ENCODE data around the gene PTH1R. TPM values are rescaled to one million over a fixed set of nuclear protein-coding genes. Genes with fewer than 3 reads are reported as not detected.

PTH1R gene
- total RNA-seq, 1 experiment from 2014 or later, result 0.32 TPM

DNA sequence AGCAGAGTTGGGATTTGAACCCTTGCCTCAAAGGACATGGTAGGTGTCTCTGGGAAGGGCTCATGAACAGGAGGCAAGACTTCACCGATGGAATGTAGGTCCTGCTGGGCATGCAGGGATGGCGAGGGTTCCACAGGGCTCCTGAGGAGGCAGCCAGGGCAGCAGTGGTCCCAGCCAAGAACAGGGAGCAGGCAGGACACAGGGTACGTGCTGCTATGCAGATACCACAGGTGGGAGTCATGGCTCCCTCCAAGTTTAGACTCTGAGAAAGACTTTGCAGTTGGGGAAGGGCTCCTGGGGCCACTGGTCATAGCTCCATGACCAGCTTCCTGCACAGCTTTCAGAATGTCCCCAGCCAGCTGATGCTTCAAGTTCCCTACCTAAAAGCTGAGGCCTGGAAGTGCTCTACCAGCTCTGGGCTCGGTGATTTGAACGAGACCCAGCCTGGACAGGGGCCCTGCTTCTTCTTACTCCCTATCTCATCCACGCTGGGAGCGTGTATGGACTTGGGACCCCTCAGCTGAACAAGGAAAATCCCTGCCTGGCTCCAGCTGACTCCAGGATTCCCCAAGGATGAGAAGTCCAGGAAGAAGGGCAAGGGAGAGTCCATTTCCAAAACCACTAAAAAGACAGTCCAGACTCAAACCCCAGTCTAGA lies 15.0 kb upstream of the PTH1R start:
- no TSS peak for BruUV-seq (replicated peaks)
- H3K4me1 ChIP-seq (ENCODE audit: control insufficient read depth in 1 of 2, insufficient read depth in 2 of 2, low read length in 2 of 2), result no peaks in the 10 kb centered on the region
- H3K9ac ChIP-seq (ENCODE audit: low read length), result no peak overlapping the region
- ChIA-PET RAD21 (ENCODE audit: low non-redundant PET in 1 of 2, low total read pairs in 2 of 2, uncharacterized antibody in 2 of 2, unreplicated experiment in 2 of 2) (no interaction called here), POLR2A (no interaction called here), CTCF (interaction anchor here (1.1 kb wide), 1 partner anchor 32 kb away, joined by 3 read pairs; no protein-coding TSS in a partner anchor)
- no peak overlapping the region for H2AFZ ChIP-seq (ENCODE audit: low read depth, low read length, poor library complexity, severe bottlenecking)
- DNase-seq (ENCODE audit: low read depth, low spot score) (no peak), ATAC-seq (no peak)
- H3K9me3 ChIP-seq (ENCODE audit: control insufficient read depth in 1 of 2, insufficient read depth in 1 of 2, low read depth in 1 of 2, low read length in 2 of 2), result no peaks in the 10 kb centered on the region
- H3K27ac ChIP-seq (ENCODE audit: low read depth, low read length), result no peak overlapping the region
- no peak overlapping the region for H3K4me3 ChIP-seq (replicated peaks in 1 of 2; ENCODE audit: low read depth in 1 of 2, low read length in 2 of 2)
- H3K4me2 ChIP-seq (ENCODE audit: low read length), result no peak overlapping the region
- intact Hi-C loops (cut with micrococcal nuclease), result no loop called here
- TF ChIP-seq CBX3 (IDR thresholded peaks at IDR 0.05; ENCODE audit: low read depth), result no peak
- TF ChIP-seq ZFX (IDR thresholded peaks at IDR 0.05), result no peak
- TF ChIP-seq ELF1 (IDR thresholded peaks at IDR 0.05; ENCODE audit: borderline replicate concordance, low read depth), result no peak
- no peak for TF ChIP-seq SRF (IDR thresholded peaks at IDR 0.05; ENCODE audit: low read depth)
- no peak for TF ChIP-seq POLR2AphosphoS5 (IDR thresholded peaks at IDR 0.05; ENCODE audit: low read depth, low read length)
- no peak for TF ChIP-seq SP1 (IDR thresholded peaks at IDR 0.05; ENCODE audit: low read depth)
- TF ChIP-seq JUND (IDR thresholded peaks at IDR 0.05), result no peak
- no peak for TF ChIP-seq REST (IDR thresholded peaks at IDR 0.05; ENCODE audit: low read depth)
- TF ChIP-seq, protein P1, sequence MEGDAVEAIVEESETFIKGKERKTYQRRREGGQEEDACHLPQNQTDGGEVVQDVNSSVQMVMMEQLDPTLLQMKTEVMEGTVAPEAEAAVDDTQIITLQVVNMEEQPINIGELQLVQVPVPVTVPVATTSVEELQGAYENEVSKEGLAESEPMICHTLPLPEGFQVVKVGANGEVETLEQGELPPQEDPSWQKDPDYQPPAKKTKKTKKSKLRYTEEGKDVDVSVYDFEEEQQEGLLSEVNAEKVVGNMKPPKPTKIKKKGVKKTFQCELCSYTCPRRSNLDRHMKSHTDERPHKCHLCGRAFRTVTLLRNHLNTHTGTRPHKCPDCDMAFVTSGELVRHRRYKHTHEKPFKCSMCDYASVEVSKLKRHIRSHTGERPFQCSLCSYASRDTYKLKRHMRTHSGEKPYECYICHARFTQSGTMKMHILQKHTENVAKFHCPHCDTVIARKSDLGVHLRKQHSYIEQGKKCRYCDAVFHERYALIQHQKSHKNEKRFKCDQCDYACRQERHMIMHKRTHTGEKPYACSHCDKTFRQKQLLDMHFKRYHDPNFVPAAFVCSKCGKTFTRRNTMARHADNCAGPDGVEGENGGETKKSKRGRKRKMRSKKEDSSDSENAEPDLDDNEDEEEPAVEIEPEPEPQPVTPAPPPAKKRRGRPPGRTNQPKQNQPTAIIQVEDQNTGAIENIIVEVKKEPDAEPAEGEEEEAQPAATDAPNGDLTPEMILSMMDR (IDR thresholded peaks at IDR 0.05 in 2 of 3, conservative IDR thresholded peaks at IDR 0.05 in 1 of 3; ENCODE audit: borderline replicate concordance in 1 of 3, insufficient read depth in 1 of 3, low read depth in 2 of 3, low read length in 2 of 3), result no peak
- no peak for TF ChIP-seq MAX (IDR thresholded peaks at IDR 0.05)
- TF ChIP-seq CEBPB (IDR thresholded peaks at IDR 0.05; ENCODE audit: low read depth), result no peak
- no peak for TF ChIP-seq YY1 (IDR thresholded peaks at IDR 0.05; ENCODE audit: extremely low read depth, insufficient replicate concordance, low read depth, low read length)
- TF ChIP-seq TCF7L2 (IDR thresholded peaks at IDR 0.05; ENCODE audit: borderline replicate concordance, extremely low read depth, insufficient read depth, insufficient read length), result no peak
- H3K79me2 ChIP-seq (ENCODE audit: insufficient read depth, low read length), result no peaks in the 10 kb centered on the region
- no peaks in the 10 kb centered on the region for H3K9me2 ChIP-seq (ENCODE audit: insufficient read depth)
- H3K36me3 ChIP-seq (ENCODE audit: control insufficient read depth in 1 of 2, insufficient read depth in 2 of 2, low read length in 2 of 2), result no peaks in the 10 kb centered on the region
- H3K27me3 ChIP-seq (ENCODE audit: insufficient read depth, low read length), result no peaks in the 10 kb centered on the region
- H4K20me1 ChIP-seq (ENCODE audit: insufficient read depth), result no peaks in the 10 kb centered on the region

Data from HCT116 (cell line).